GM23248 (cell line): ENCODE measurements around the gene FILIP1L. TPM values are rescaled to one million over a fixed set of nuclear protein-coding genes. Genes with fewer than 3 reads are reported as not detected.

ENCODE experiments used
- DNase-seq: peaks from one replicate; pipeline ENCODE4 v3.0.0-alpha.2; 2015
- H2AFZ ChIP-seq: fragments of 200-600 bp; sonication (generic); 2 replicates; pipeline ENCODE4 v1.6.1; 2016; ENCODE audit warnings: antibody characterized with exemption
- H3F3A ChIP-seq: fragments of 200-600 bp; sonication (generic); 2 replicates; pipeline ENCODE4 v1.6.1; 2016; ENCODE audit warnings: mild to moderate bottlenecking, antibody characterized with exemption, mixed run types; ENCODE audit not compliant: insufficient read depth
- H3K27ac ChIP-seq: fragments of 200-600 bp; sonication (generic); 2 replicates; pipeline ENCODE4 v1.5.1; 2016; ENCODE audit warnings: mild to moderate bottlenecking
- H3K27me3 ChIP-seq: fragments of 200-600 bp; sonication (generic); replicated peaks from 2 replicates; pipeline ENCODE4 v1.6.1; 2016; ENCODE audit warnings: mild to moderate bottlenecking; ENCODE audit not compliant: insufficient read depth
- H3K36me3 ChIP-seq: fragments of 200-600 bp; sonication (generic); 2 replicates; pipeline ENCODE4 v1.6.1; 2016; ENCODE audit warnings: low read depth, mild to moderate bottlenecking
- H3K4me1 ChIP-seq: fragments of 200-600 bp; sonication (generic); 2 replicates; pipeline ENCODE4 v1.6.1; 2016; ENCODE audit warnings: mild to moderate bottlenecking; ENCODE audit not compliant: insufficient read depth
- H3K4me2 ChIP-seq: fragments of 200-600 bp; sonication (generic); one replicate; pipeline ENCODE4 v1.6.1; 2016; ENCODE audit warnings: mild to moderate bottlenecking; ENCODE audit not compliant: unreplicated experiment
- H3K4me3 ChIP-seq: fragments of 200-600 bp; sonication (generic); 2 replicates; pipeline ENCODE4 v1.5.1; 2016; ENCODE audit warnings: mild to moderate bottlenecking
- H3K79me2 ChIP-seq: fragments of 200-600 bp; sonication (generic); 2 replicates; pipeline ENCODE4 v1.6.1; 2016; ENCODE audit warnings: mild to moderate bottlenecking; ENCODE audit not compliant: insufficient read depth
- H3K9ac ChIP-seq: fragments of 200-600 bp; sonication (generic); 2 replicates; pipeline ENCODE4 v1.6.1; 2016; ENCODE audit warnings: mild to moderate bottlenecking
- H3K9me2 ChIP-seq: fragments of 200-600 bp; sonication (generic); 2 replicates; pipeline ENCODE4 v1.6.1; 2016; ENCODE audit warnings: mixed run types, mild to moderate bottlenecking, moderate library complexity; ENCODE audit not compliant: insufficient read depth
- H3K9me3 ChIP-seq: fragments of 200-600 bp; sonication (generic); one replicate; pipeline ENCODE4 v1.6.1; 2017; ENCODE audit warnings: low read depth
- H4K20me1 ChIP-seq: fragments of 200-600 bp; sonication (generic); 2 replicates; pipeline ENCODE4 v1.6.0; 2016; ENCODE audit not compliant: insufficient read depth
- EZH2 ChIP-seq: fragments of 200-600 bp; sonication (generic); IDR thresholded peaks from 2 replicates; pipeline ENCODE4 v1.6.1; 2018; ENCODE audit warnings: antibody characterized with exemption, mild to moderate bottlenecking; ENCODE audit not compliant: insufficient read depth, poor library complexity, severe bottlenecking
- EZH2phosphoT487 ChIP-seq: fragments of 200-600 bp; sonication (generic); IDR thresholded peaks from 2 replicates; pipeline ENCODE4 v1.6.1; 2018; ENCODE audit warnings: antibody characterized with exemption, moderate library complexity, mild to moderate bottlenecking, low read depth; ENCODE audit not compliant: insufficient read depth
- WGBS, 2 experiments: methylation state at CpG; one replicate each; pipeline ENCODE4 v1.1.6; 2015 to 2017; ENCODE audit warnings: low lambda C conversion rate in 2 of 2, low coverage in 1 of 2; ENCODE audit errors: missing lambda C conversion rate in 2 of 2; 5-methylcytosine and 5-hydroxymethylcytosine counted together
- in situ Hi-C: fragments of 300-500 bp; cut with MboI; formaldehyde crosslinking; loops from 2 replicates; pipeline ENCODE4 v1.15.0; 2020
- polyA plus RNA-seq: library from polyadenylated mRNA; unstranded; fragments of >200 nt; fragmentation: Nextera tagmentation; extraction: Ambion mirVana; gene quantifications from 2 replicates; pipeline ENCODE4 v1.2.1, GENCODE V29; 2016
- total RNA-seq: library from RNA; depleted of rRNA; stranded (reverse); fragments of >200 nt; shearing (Covaris generic); gene quantifications from 2 replicates; pipeline ENCODE4 v1.2.3, GENCODE V29; 2014

The FILIP1L gene
- total and polyA plus RNA-seq, 2 experiments from 2014 or later = 45.0 to 66.3 TPM

DNA sequence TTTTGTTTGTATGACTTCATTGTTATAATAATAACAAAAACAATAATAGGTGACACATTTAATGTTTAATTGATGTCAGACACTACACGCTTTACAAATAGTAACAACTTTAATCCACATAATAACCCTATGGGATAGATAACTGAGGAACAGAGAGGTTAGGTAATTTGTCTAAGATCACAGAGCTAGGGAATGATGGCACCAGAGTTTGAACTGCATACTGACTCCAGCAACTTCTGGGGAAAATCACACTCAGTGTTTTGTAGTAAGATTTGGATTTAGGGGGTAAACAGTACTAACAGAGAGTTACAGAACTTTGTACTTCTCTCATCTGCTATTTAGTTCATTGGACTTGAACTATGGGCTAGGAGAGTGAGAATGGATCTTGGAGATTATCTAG is 230.6 kb downstream of the FILIP1L start:
- H4K20me1 ChIP-seq = no peaks in the 10 kb centered on the region
- no peaks in the 10 kb centered on the region for H3K9me2 ChIP-seq
- TF ChIP-seq EZH2phosphoT487 (no peak), EZH2 (no peak)
- no peak overlapping the region for H3K4me3 ChIP-seq
- H3K79me2 ChIP-seq = no peaks in the 10 kb centered on the region
- H3F3A ChIP-seq = 0 out of 2 replicates have a peak, but pooled peaks cover under 1% of the 10 kb centered on the region
- H3K36me3 ChIP-seq = no peaks in the 10 kb centered on the region
- H3K27me3 ChIP-seq = no peaks in the 10 kb centered on the region
- no peak overlapping the region for H3K9ac ChIP-seq
- H3K9me3 ChIP-seq = no peaks in the 10 kb centered on the region
- no peak overlapping the region for H3K4me2 ChIP-seq
- DNase-seq = no peak
- WGBS, 2 experiments = 97% methylated on average over 1 of the region's 1 CpG
- no peak overlapping the region for H2AFZ ChIP-seq
- in situ Hi-C loops = no loop called here
- no peaks in the 10 kb centered on the region for H3K4me1 ChIP-seq
- H3K27ac ChIP-seq = no peak overlapping the region

DNA sequence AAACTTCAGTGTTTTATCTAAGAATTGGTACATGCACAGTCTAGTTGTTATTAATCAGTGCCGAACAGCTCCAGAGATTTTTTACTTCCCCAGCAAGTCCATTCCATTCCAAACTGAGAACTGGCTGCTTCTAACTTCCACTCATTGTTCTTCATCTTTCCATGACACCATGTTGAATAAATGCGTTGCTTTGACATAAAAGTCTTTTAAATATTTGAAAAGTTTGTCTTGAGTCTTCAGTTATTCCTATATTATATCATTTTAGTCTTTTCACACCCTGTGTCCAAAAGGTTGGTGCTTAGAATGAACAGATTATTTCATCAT is 231.2 kb downstream of the FILIP1L start:
- in situ Hi-C loops = no loop called here

DNA sequence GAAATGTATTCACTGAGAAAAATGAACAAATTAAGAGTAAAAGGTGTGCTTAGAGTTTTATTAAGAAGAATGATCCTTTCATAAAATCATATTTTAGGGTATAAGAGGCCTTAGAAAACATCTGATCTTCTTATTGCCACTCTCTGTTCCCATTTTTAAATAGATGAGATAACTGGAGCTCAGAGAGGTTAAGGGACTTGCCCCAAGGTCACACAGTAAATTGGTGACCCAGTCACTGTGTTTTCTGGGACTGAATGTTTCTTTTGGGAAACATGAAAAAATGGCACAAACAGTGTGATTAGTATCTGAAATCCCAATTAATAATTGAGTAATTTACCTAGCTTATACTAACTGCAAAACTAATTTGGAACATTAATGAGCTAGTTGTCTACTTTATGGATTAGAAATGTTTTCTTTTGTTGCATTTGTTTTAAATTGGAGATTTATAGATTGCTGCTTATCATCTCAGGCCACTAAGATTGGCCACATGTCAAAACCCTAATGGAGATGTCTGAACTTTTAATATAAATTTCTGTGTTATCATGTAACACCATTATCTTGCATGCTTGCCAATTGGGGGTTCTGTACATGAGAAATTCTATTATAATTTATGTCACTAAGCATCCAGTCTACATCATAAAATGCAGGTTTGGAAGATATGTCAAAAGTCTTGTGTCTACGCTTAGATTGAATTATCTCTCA is 231.7 kb downstream of the FILIP1L start:
- WGBS, 2 experiments = 100% methylated on average over 1 of the region's 1 CpG
- H3K9me2 ChIP-seq = peaks cover 3% of the 10 kb centered on the region; the same call in 1 of the 2 replicates
- H2AFZ ChIP-seq = no peak overlapping the region
- H4K20me1 ChIP-seq = no peaks in the 10 kb centered on the region
- no peaks in the 10 kb centered on the region for H3K9me3 ChIP-seq
- no peak for DNase-seq
- 0 out of 2 replicates have a peak, but pooled peaks cover 5% of the 10 kb centered on the region for H3K79me2 ChIP-seq
- no peak overlapping the region for H3K4me2 ChIP-seq
- in situ Hi-C loops = no loop called here
- no peaks in the 10 kb centered on the region for H3K36me3 ChIP-seq
- H3K9ac ChIP-seq = no peak overlapping the region
- no peak overlapping the region for H3K27ac ChIP-seq
- no peak overlapping the region for H3K4me3 ChIP-seq
- peaks cover 8% of the 10 kb centered on the region for H3K4me1 ChIP-seq
- H3K27me3 ChIP-seq = no peaks in the 10 kb centered on the region
- TF ChIP-seq EZH2phosphoT487 (no peak), EZH2 (no peak)
- peaks cover 9% of the 10 kb centered on the region; the same call in 1 of the 2 replicates for H3F3A ChIP-seq

More for the DNA sequence above, 231.2 kb downstream of the FILIP1L start:
- H3K4me1 ChIP-seq = peaks cover 4% of the 10 kb centered on the region; the same call in 1 of the 2 replicates
- WGBS, 2 experiments = 98 to 100% methylated on average over 2 of the region's 2 CpGs
- no peak overlapping the region for H3K9ac ChIP-seq
- TF ChIP-seq EZH2 = no peak
- no peak for TF ChIP-seq EZH2phosphoT487
- no peak overlapping the region for H3K4me3 ChIP-seq
- H2AFZ ChIP-seq = no peak overlapping the region
- peaks cover 3% of the 10 kb centered on the region; the same call in 1 of the 2 replicates for H3K9me2 ChIP-seq
- H3K79me2 ChIP-seq = 0 out of 2 replicates have a peak, but pooled peaks cover 5% of the 10 kb centered on the region
- no peak for DNase-seq
- peaks cover 6% of the 10 kb centered on the region; the same call in 1 of the 2 replicates for H3F3A ChIP-seq
- no peaks in the 10 kb centered on the region for H3K27me3 ChIP-seq
- H3K27ac ChIP-seq = no peak overlapping the region
- H4K20me1 ChIP-seq = no peaks in the 10 kb centered on the region
- no peak overlapping the region for H3K4me2 ChIP-seq
- H3K9me3 ChIP-seq = no peaks in the 10 kb centered on the region
- H3K36me3 ChIP-seq = no peaks in the 10 kb centered on the region

DNA sequence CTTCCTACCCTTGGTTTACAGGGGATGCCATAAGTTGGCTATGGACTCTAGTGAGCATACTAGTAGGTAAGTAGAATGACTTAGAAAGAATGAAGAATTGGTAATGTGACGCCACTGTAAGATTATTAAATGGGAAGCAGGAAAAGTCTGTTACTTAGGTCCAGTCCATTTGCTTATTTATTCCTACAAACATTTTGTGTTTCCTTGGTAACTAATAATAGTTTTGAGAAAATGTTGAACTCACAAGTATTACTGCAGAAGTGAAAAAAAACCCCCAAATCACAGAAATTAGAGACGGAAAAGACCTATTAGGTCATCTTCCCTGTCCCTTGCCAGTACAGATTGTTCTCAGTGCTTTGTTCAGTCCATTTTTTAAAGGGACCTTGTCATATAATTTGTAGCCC is 233.2 kb downstream of the FILIP1L start:
- 78 to 83% methylated on average over 2 of the region's 2 CpGs for WGBS, 2 experiments
- H3K79me2 ChIP-seq = peaks cover 17% of the 10 kb centered on the region

More for the DNA sequence above, 233.2 kb downstream of the FILIP1L start:
- Histone ChIP-seq H3K27ac (no peak overlapping the region), H3K9ac (no peak overlapping the region), H3K9me2 (peaks cover 3% of the 10 kb centered on the region; the same call in 1 of the 2 replicates), H3K4me1 (peaks cover 19% of the 10 kb centered on the region), H3K9me3 (no peaks in the 10 kb centered on the region), H3K36me3 (no peaks in the 10 kb centered on the region), H3K4me3 (no peak overlapping the region), H2AFZ (no peak overlapping the region), H3K4me2 (no peak overlapping the region), H3F3A (peaks cover 23% of the 10 kb centered on the region; the same call in 1 of the 2 replicates), H4K20me1 (no peaks in the 10 kb centered on the region), H3K27me3 (no peaks in the 10 kb centered on the region)
- DNase-seq = no peak
- in situ Hi-C loops = no loop called here
- no peak for TF ChIP-seq EZH2phosphoT487
- TF ChIP-seq EZH2 = no peak
